GM18951 (cell line): Measurements from ENCODE around the gene GFPT1.
"Not testable (repeated sequence)": the region's sequence is repeated elsewhere in the genome, so short reads cannot be mapped to it uniquely, and the experiment has no call there.

ENCODE experiments used
- POLR2A ChIP-seq: IDR thresholded peaks from 4 replicates; pipeline ENCODE4 v1.6.1; 2011; ENCODE audit warnings: mild to moderate bottlenecking; ENCODE audit not compliant: insufficient read length, insufficient read depth; ENCODE audit errors: extremely low read depth
- in situ Hi-C: fragments of 300-500 bp; cut with MboI; formaldehyde crosslinking; loops from one replicate; pipeline ENCODE4 v1.12.0; 2022; ENCODE audit warnings: low sequenced_read_pairs, mixed read lengths, inconsistent platforms; ENCODE audit not compliant: unreplicated experiment

The GFPT1 gene

GRCh38 chr2:69375494-69376353 is 11.3 kb downstream of the GFPT1 start:
- in situ Hi-C loops: no loop called here
- TF ChIP-seq POLR2A: no peak

- TF ChIP-seq POLR2A: no peak
- in situ Hi-C loops: no loop called here
These were observed 14.3 kb downstream of the GFPT1 start for GRCh38 chr2:69372767-69373166.

- no peak for TF ChIP-seq POLR2A
- in situ Hi-C loops: no loop called here
These were observed 17.2 kb downstream of the GFPT1 start for GRCh38 chr2:69369802-69370201.

- TF ChIP-seq POLR2A: no peak
- in situ Hi-C loops: no loop called here
These were observed 18.4 kb downstream of the GFPT1 start for GRCh38 chr2:69368588-69368987.

GRCh38 chr2:69359371-69359770 is 27.7 kb downstream of the GFPT1 start:
- TF ChIP-seq POLR2A: no peak
- in situ Hi-C loops: no loop called here

DNA sequence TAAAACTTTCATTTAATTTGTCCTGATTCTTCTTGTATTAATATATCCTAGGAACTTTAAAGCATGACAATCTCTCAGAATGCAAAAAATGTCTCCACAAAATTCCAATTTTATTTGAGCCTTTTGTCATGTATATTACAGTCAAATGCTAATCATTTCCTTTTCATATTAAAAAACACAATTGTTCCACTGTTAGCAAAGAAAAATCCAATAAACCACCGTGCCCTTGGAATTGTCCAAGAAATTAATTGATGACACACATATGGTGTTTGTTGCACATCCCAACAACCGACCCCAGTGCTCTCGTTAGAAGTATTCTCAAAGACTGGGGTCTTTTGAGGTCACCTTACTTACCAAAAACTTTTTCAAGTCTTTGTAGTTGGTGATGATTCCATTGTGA is 28.1 kb downstream of the GFPT1 start:
- no peak for TF ChIP-seq POLR2A
- in situ Hi-C loops: no loop called here

- in situ Hi-C loops: no loop called here
- no peak for TF ChIP-seq POLR2A
These were observed 30.6 kb downstream of the GFPT1 start for GRCh38 chr2:69356471-69356870.

DNA sequence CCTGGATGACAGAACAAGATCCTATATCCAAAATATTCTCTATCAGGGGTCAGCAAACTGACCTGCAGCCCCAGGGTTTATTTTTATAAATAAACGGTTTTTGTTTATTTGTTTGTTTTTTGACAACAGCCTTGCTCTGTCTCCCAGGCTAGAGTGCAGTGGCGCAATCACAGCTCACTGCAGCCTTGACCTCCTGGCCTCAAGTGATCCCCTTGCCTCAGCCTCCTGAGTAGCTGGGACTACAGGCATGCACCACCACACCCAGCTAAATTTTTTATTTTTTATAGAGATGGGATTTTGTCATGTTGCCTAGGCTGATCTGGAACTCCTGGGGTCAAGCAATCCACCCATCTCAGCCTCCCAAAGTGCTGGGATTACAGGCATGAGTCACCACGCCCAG is 32.1 kb downstream of the GFPT1 start:
- in situ Hi-C loops: not testable (repeated sequence)

DNA sequence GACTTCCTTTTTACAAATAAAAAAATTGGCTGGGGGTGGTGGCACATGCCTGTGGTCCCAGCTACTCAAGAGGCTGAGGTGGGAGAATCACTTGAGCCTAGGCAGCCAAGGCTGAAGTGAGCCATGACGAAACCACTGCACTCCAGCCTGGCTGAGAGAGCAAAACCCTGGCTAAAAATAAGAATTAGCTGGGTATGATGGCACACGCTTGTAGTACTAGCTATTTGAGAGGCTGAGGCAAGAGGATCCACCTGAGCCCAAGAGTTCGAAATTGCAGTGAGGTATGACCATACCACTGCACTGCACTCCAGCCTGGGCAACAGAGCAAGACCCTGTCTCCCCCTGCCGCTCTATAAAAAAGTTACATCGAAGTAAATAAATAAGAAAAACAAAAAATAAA is 33.7 kb downstream of the GFPT1 start:
- TF ChIP-seq POLR2A: no peak
- in situ Hi-C loops: no loop called here

DNA sequence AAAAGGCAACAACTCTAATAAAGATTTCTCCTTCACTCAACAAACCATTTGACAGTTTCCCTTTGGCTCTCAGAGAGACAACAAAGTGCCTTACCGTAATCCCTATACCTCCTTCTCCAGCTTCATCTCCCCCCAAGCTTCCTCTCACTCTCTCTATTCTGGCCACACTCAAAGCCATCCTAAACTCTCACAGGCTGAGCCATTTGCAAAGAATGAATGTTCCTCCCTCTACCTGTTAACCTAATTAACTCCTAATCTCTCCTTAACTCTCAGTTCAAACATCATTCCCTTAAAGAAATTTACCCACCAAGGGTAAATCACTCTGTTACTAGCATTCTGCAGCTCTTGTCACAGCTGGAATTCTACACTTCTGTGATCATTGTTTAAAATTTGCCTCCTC is 38.2 kb downstream of the GFPT1 start:
- in situ Hi-C loops: no loop called here
- no peak for TF ChIP-seq POLR2A

GRCh38 chr2:69345434-69345833 is 41.6 kb downstream of the GFPT1 start:
- in situ Hi-C loops: no loop called here
- no peak for TF ChIP-seq POLR2A

- no peak for TF ChIP-seq POLR2A
- in situ Hi-C loops: no loop called here
These were observed 42.7 kb downstream of the GFPT1 start for GRCh38 chr2:69344305-69344704.

DNA sequence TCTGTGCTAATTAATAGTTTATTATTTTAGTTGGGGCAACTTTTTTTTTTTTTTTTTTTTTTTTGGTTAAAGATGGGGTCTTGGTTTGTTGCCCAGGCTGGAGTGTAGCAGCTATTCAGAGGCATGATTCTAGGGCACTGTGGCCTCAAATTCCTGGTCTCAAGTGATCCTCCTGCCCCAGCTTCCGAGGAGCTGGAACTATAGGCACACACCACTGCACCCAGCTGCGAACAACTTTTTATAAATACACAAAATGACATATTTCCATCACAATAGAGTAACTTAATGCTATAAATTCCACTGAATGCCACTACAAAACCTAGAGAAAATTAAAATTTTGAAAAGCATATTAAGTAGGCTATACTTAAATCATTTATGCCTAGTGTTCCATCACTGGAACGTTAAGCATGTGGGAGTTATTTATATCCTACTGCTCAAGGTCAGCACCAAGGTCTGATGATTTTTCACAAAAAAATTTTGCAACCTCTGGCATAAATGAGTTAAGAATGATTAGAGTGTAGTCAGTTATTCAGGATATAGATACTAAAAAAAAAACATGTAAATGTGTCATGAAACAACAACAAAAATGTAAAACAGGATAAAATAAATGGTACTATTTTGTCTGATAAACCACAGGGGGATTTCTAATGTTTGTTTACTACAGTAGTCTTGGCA is 46.8 kb downstream of the GFPT1 start:
- in situ Hi-C loops: no loop called here
- no peak for TF ChIP-seq POLR2A

GRCh38 chr2:69335311-69335710 is 51.7 kb downstream of the GFPT1 start:
- in situ Hi-C loops: no loop called here
- TF ChIP-seq POLR2A: no peak
